GM21529 (cell line): ENCODE measurements around the gene SMIM24.
"Not testable (repeated sequence)": the region's sequence is repeated elsewhere in the genome, so short reads cannot be mapped to it uniquely, and the experiment has no call there.

Experiments
- ATAC-seq: cut with Tn5 transposase; IDR thresholded peaks from one replicate; pipeline ENCODE4 v1.9.1; 2021; ENCODE audit not compliant: unreplicated experiment

Gene SMIM24

GRCh38 chr19:3480383-3481091, at the start of gene SMIM24:
SMIM24 (minus strand) TSS chr19:3480525; CDS start chr19:3480463, 62 bp downstream.
- ATAC-seq, result no peak

GRCh38 chr19:3529299-3529698, 49.0 kb upstream of the SMIM24 start:
- not testable (repeated sequence) for ATAC-seq

- no peak for ATAC-seq
Measured at GRCh38 chr19:3528539-3529211, 48.4 kb upstream of the SMIM24 start.

- ATAC-seq, result no peak
Measured at GRCh38 chr19:3528080-3528479, 47.8 kb upstream of the SMIM24 start.

- no peak for ATAC-seq
Measured at GRCh38 chr19:3527238-3527910, 47.0 kb upstream of the SMIM24 start.

GRCh38 chr19:3526507-3527237, 46.3 kb upstream of the SMIM24 start:
- no peak for ATAC-seq

- no peak for ATAC-seq
Measured at GRCh38 chr19:3524904-3525451, 44.7 kb upstream of the SMIM24 start.

GRCh38 chr19:3524078-3524842, 43.9 kb upstream of the SMIM24 start:
- ATAC-seq, result no peak

GRCh38 chr19:3523361-3524077, 43.2 kb upstream of the SMIM24 start:
- ATAC-seq, result no peak

- ATAC-seq, result no peak
Measured at GRCh38 chr19:3522421-3523360, 42.4 kb upstream of the SMIM24 start.

- no peak for ATAC-seq
Measured at GRCh38 chr19:3521104-3521445, 40.8 kb upstream of the SMIM24 start.

- ATAC-seq, result no peak
Measured at GRCh38 chr19:3520166-3521103, 40.1 kb upstream of the SMIM24 start.

GRCh38 chr19:3519126-3519525, 38.8 kb upstream of the SMIM24 start:
- no peak for ATAC-seq

GRCh38 chr19:3518659-3519058, 38.3 kb upstream of the SMIM24 start:
- no peak for ATAC-seq

GRCh38 chr19:3518255-3518654, 37.9 kb upstream of the SMIM24 start:
- no peak for ATAC-seq

GRCh38 chr19:3517638-3518037, 37.3 kb upstream of the SMIM24 start:
- ATAC-seq, result no peak

- no peak for ATAC-seq
Measured at GRCh38 chr19:3516675-3517207, 36.4 kb upstream of the SMIM24 start.
